Measurements from ENCODE around the gene NFIA.

NFIA gene

GRCh38 chr1:61152469-61153105, 70.2 kb downstream of the NFIA start:
- DNase-seq (ENCODE audit: low read depth): no peak

DNA sequence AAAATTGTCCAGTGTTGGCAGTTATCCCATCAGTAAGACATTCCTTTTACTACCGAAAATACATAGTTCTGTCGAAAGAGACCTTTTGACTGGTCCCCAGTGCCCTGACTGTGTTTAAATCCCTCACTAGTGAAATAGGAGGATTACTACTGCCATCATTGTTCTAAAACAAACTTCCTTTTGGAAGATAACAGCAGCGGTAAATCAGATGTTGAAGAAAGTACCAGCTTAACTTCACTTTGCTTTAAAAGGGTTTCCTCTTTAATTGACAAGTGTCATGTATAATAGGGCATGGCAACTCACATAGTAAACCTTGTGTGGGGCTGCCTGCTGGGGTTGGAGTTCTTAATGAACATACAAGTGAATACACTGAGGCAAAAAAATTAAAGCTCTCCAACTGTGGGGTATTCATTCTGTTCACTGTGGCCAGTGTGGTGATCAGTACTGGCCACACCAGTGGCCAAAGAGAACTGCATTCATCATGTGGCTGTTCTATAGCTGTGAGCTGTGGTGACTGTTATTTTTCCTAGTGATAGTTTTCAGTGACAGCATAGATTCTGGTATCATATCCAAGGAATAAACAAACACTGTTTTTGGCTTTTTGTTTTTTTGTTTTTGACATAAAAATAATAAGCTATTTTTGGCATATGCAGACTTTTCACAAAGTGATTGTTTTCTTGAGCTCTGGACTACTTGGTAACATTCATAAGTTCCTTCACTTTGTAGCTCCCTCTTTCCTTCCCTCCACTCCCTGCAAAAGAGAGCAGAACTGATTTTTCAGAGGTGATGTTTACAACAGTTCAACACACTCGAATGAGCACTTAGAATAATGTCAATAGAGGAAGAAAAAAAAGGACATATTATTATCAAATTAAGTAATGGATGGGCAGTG, 74.5 kb downstream of the NFIA start:
- DNase-seq (ENCODE audit: low read depth): no peak

DNA sequence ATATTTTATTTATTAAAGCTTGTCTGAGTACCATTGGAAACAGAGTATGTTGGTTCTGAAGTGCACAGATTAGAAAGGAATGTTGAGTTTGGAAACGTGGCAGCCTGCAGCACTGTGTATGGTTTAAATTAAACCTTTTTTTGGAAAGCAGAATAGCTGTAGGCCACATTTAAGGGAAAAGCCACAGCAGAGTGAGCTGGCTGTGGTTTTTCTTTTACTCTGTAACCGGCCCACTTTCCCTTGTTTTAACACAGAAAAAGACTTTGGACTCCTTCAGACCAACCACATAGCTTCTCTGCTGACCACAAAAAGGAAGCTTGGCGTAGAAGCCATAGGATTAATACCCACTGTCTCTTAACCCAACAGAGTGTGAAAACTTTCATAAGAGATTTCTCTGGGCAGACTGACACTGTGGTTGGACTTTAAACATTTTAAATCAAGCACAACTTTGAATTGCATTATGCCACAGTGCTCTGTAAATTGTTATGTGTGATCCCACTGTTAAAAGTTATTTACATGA, 75.2 kb downstream of the NFIA start:
- no peak for DNase-seq (ENCODE audit: low read depth)

DNA sequence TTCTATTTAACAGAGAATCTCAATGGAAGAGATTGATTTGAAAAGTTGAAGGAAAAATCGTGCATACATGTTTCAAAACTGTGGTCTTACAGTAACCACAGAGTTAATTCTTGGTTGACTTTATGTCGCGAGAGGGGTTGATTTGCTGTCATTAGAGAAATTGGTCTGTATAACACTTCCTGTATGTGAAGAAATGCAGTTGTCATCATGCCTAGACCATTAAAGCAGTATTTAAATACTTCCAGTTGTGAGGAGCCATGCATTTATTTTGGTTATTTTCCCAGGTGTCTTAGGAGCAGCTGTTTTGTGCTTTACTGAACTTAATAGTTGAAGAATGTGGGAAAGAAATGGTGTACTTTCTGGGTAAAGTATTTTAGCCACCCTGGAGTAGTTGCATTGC, 76.2 kb downstream of the NFIA start:
- DNase-seq (ENCODE audit: low read depth): no peak

- DNase-seq (ENCODE audit: low read depth): no peak
Measured at GRCh38 chr1:61160526-61160925, 78.2 kb downstream of the NFIA start.

DNA sequence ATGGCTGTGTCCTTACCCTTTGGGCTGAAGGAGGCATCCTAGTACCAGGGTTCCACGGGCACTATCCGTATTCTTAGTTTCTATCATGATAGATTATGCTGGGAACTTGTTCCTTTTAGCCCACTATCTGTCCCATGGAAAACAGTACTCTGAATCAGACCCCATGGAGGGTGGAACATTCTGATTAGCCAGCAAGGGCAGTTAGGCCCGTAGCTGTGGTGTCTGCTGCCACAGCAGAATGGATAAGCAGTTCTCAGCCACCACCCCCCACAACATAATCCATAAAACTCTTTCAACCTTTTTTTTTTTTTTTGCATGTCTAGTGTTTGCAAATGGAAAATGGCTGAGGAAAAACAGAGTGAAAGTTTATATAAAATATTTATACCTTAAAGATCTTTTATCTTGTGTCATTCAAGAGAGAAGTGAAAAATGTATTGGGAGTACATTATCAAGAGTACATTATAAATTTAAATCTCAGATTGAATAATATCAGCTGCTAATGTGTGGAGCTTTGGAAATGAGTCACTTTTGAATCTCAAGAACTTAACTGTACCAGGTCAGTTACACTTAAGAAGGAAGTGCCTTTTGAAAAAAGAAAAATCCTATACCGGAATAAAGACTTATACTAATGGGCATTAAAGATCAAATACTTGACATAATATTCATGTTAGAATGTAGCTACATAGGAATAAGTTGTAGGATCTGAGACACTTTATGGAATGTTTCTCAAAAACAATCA, 80.3 kb downstream of the NFIA start:
- no peak for DNase-seq (ENCODE audit: low read depth)

DNA sequence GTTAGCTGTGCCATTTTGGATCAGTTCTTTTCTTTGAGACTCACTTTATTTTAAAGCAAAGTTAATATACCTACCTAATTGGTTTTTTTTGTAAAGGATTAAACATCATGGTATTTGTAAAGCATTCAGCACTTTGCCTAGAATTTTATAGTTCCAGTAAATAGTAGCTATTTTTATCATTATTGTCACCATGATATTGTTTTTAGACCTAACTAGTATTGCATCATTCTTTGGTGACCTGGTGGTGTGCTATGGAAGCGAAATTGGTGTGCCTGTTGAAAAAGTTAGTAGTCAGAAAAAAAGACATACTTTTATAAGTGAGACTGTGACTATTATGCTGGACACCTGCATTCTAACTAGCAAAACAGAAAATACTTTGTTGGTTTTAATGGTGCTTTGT, 81.0 kb downstream of the NFIA start:
- no peak for DNase-seq (ENCODE audit: low read depth)

- no peak for DNase-seq (ENCODE audit: low read depth)
Measured at GRCh38 chr1:61165402-61165801, 83.0 kb downstream of the NFIA start.

GRCh38 chr1:61167309-61167708, 84.9 kb downstream of the NFIA start:
- no peak for DNase-seq (ENCODE audit: low read depth)

- DNase-seq (ENCODE audit: low read depth): no peak
Measured at GRCh38 chr1:61169045-61169444, 86.7 kb downstream of the NFIA start.

- DNase-seq (ENCODE audit: low read depth): no peak
Measured at GRCh38 chr1:61169634-61170033, 87.3 kb downstream of the NFIA start.

DNA sequence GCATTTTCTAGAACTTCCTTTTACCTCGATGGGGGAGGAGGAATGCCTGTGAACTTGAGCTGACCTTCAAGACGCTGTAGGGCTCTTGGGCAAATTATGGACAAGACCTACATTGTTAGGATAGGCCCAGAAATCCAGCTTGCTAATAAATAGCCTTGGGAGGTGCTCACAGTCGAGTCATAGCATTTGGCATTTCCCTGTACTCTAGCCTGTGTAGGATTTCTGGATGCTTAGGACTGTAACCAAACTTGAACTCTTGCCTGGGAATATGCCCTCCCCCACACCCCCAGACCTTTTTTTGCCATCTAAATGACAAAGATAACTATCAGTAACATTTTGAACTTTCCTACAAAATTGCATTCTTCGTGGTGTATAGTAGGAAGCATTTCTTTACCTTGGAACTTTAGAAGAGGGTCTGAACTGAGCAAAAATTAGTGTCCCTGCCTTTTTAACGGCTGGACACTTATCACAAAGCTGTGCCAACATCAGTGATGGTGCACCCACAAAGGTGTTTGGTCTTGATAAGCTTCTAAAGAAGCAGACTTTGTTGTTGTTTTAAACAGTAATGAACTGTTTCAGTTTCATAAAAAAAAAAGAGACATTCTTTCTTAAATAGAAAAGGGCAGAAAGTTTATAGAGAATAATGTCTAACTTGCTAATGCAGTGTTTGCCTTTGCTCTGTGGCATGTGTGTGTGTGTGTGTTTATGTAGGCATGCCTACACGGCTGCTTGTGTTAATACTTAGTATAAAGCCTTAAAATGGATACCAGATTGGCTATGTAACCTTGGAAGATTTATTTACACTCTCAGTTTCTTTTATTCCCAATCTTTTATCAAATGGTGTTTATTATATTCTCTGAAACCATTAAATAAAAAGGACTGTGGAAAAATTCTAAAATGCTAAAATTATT, 88.2 kb downstream of the NFIA start:
- DNase-seq (ENCODE audit: low read depth): no peak

GRCh38 chr1:61171346-61171745, 89.0 kb downstream of the NFIA start:
- DNase-seq (ENCODE audit: low read depth): no peak

DNA sequence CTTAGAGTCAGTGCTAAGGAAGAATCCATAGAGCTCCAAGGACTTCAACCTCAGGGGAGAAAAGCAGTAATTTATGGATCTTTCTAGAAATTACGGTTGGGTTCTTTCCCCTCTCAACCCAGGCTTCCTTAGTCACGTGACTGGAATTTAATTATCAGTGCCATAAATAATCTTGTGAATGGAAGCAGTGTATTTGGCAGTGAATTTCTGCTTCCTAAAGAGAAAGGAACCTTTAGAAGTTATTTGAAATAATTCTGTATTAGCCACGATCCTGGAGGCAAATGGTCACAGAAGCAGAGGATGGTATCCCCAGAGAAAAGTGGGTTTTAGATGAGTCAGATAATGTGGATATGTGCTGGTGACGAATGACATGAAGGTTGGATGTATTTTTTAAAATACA, 89.6 kb downstream of the NFIA start:
- DNase-seq (ENCODE audit: low read depth): no peak

- DNase-seq (ENCODE audit: low read depth): no peak
Measured at GRCh38 chr1:61173118-61173517, 90.8 kb downstream of the NFIA start.

DNA sequence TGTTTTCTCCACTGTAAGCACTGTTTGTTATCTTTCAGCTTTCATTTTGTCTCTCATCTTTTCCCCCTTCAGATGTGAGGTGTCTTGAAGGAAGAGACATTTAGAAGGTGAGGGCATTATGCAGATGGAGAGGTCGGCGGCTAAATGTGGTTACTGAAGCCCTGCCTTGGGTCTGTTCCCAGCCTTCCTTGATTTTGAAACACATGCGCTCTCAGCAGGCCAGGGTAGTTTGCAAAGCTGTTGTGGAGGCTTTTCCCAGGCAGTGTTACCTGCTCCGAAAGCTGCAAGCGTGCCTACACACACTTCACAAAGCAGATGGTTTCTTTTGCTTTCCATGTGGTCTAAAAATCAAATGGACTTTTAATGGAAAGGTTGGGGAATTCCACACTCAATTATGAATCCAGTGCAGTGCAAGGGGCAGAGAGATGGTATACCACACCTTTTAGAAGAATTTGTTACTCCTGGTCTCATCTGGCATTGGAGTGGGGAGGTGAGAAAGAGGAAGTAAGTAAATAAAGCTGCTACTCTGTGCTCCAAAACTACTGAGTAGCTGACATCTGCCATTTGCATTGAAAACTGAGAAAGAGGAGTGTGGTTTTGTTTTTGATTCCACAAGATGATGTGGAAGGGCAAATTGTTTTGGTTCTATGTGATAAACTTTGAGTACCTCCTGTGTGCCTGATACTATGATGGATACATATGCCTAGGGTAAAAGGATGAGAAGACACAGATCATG, 91.9 kb downstream of the NFIA start:
- DNase-seq (ENCODE audit: low read depth): no peak

DNA sequence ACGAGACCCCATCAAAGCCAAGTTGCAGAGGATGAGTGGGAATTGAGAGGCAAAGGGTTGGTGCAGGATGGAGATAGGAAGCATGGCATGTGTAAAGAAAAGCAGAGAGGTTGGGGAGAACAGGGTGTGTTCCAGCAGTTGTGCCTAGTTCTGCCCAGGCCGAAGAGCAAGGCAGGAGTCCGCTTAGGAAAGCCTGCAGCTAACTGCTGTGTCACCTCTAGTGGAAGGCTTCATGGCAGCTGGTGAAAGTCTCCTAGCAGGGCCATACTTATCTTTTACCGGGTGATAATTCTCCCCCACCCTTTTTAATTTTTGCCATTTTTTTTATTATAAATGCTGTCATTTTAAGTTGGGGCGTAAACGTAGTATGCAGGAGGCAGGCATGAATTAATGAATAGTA, 93.6 kb downstream of the NFIA start:
- DNase-seq (ENCODE audit: low read depth): no peak

- no peak for DNase-seq (ENCODE audit: low read depth)
Measured at GRCh38 chr1:61181067-61182038, 99.0 kb downstream of the NFIA start.

DNA sequence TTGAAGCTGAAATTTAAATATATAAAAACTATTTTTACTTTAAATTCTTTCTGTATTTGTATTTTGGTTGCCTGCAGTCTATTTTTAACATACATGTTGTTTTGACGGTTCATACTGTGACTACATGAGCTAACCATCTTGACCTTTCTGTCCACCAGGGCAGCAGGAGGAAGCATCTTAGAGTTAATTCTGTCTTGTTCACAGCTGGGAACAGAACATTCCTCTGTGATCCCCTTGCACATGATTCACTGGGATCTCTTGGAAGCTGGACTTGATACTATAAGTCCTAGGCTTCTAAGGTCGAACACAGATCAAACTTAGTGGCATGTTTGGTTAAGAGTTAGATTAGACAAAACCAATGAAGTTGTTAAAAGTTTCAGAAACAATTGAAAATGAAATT, 99.7 kb downstream of the NFIA start:
- DNase-seq (ENCODE audit: low read depth): no peak

DNA sequence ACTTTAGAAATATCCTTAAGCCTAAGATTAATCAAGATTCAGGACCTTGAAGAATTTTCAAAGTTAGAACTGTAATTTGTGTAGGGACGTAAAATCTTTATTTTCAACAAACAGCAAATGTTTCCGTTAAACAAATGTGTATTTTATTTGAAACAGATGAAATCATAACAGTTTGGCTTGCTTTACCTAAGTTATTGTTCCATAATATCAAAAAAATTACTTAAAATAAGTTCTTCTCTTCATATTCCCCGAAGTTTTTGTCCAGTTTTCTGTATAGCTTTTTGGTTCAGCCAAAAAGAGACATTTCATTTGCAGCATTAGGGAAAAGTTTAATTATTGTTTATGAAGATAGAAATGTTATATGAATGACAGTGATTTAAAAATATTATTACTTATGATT, 100.1 kb downstream of the NFIA start:
- no peak for DNase-seq (ENCODE audit: low read depth)

Data from stimulated activated CD8-positive, alpha-beta memory T cell treated with anti-CD3 and anti-CD28 coated beads, Interleukin-15, amount 100 ng/mL, for 24 hours (primary cell).